ENCODE data around the gene REV1.

Gene REV1

DNA sequence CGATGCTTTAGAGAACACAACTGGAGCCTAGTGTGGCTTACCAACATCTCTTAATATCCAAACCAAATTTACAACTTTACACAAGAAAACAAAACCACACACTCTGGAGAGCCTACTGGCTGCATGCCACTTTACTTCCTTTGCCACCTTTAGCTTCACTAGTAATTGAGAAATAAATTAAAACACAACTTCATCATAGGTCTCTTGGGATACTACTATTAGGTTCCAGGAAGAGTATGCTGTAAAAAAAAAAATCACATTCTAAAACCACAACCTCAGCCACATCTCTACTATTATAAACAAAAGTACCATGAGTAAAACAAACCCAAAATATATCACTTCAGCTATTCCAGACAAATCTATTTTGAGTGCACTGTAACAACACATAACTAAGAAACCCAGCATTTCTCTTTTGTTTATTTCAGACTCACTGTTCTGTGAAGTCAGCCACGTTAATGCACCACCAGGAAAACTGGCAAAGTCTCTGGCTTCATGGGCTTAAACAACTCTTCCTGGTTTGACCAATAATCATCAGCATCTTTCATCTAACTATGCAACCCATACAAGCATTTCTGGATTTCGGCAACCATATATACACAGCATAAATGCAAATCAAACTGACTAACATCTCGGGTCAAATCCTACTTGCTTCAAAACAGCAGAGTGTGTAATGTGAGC is 59.1 kb downstream of the REV1 start:
- Histone ChIP-seq H3K79me2 (ENCODE audit: low read length) (no peaks in the 10 kb centered on the region), H3K27ac (ENCODE audit: low read length) (no peak overlapping the region), H3K9me3 (replicated peaks; ENCODE audit: insufficient read depth, low read length) (no peaks in the 10 kb centered on the region), H4K20me1 (ENCODE audit: insufficient read depth, low read length) (no peaks in the 10 kb centered on the region), H3F3A (ENCODE audit: insufficient read depth, low read length) (no peaks in the 10 kb centered on the region), H3K27me3 (replicated peaks; ENCODE audit: insufficient read depth, low read length) (no peaks in the 10 kb centered on the region), H3K4me1 (ENCODE audit: low read length) (no peaks in the 10 kb centered on the region), H3K36me3 (replicated peaks; ENCODE audit: insufficient read depth, low read length) (no peaks in the 10 kb centered on the region; the same call in 1 of the 2 replicates), H3K4me2 (ENCODE audit: low read depth, low read length) (no peak overlapping the region), H3K9me2 (replicated peaks; ENCODE audit: insufficient read depth, low read length) (no peaks in the 10 kb centered on the region), H2AFZ (ENCODE audit: low read length) (no peak overlapping the region), H3K4me3 (ENCODE audit: low read length) (no peak overlapping the region), H3K9ac (ENCODE audit: low read length) (no peak overlapping the region)
- DNase-seq: no peak
- no peak for TF ChIP-seq EZH2phosphoT487 (IDR thresholded peaks at IDR 0.05; ENCODE audit: low read length)

DNA sequence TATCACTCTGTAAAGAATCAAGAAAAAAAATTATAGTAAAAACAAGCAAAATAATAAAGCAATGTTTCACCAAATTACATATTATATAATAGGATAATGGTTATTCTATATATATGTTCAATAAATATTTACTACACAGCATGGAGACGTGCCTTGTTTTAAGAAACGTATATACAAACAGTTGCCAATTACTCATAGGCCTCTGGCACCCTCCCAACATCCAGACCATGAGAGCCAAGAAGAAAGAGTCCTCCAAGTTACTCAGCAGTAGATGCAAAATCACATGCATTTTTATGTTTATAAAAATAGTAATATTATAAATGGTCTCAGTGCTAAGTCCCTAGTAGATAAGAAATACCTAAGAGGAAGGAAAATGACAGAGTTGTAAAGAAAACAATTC is 64.8 kb downstream of the REV1 start:
- Histone ChIP-seq H3K4me3 (ENCODE audit: low read length) (no peak overlapping the region), H3K9me3 (replicated peaks; ENCODE audit: insufficient read depth, low read length) (no peaks in the 10 kb centered on the region), H3K27me3 (replicated peaks; ENCODE audit: insufficient read depth, low read length) (no peaks in the 10 kb centered on the region), H3K27ac (ENCODE audit: low read length) (no peak overlapping the region), H3K79me2 (ENCODE audit: low read length) (no peaks in the 10 kb centered on the region), H3K36me3 (replicated peaks; ENCODE audit: insufficient read depth, low read length) (no peaks in the 10 kb centered on the region; the same call in none of the 2 replicates), H2AFZ (ENCODE audit: low read length) (no peak overlapping the region), H3K4me1 (ENCODE audit: low read length) (no peaks in the 10 kb centered on the region), H3K9me2 (replicated peaks; ENCODE audit: insufficient read depth, low read length) (no peaks in the 10 kb centered on the region), H3K9ac (ENCODE audit: low read length) (no peak overlapping the region), H4K20me1 (ENCODE audit: insufficient read depth, low read length) (no peaks in the 10 kb centered on the region), H3F3A (ENCODE audit: insufficient read depth, low read length) (no peaks in the 10 kb centered on the region), H3K4me2 (ENCODE audit: low read depth, low read length) (no peak overlapping the region)
- TF ChIP-seq EZH2phosphoT487 (IDR thresholded peaks at IDR 0.05; ENCODE audit: low read length): no peak
- TF ChIP-seq, protein P1, sequence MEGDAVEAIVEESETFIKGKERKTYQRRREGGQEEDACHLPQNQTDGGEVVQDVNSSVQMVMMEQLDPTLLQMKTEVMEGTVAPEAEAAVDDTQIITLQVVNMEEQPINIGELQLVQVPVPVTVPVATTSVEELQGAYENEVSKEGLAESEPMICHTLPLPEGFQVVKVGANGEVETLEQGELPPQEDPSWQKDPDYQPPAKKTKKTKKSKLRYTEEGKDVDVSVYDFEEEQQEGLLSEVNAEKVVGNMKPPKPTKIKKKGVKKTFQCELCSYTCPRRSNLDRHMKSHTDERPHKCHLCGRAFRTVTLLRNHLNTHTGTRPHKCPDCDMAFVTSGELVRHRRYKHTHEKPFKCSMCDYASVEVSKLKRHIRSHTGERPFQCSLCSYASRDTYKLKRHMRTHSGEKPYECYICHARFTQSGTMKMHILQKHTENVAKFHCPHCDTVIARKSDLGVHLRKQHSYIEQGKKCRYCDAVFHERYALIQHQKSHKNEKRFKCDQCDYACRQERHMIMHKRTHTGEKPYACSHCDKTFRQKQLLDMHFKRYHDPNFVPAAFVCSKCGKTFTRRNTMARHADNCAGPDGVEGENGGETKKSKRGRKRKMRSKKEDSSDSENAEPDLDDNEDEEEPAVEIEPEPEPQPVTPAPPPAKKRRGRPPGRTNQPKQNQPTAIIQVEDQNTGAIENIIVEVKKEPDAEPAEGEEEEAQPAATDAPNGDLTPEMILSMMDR (IDR thresholded peaks at IDR 0.05; ENCODE audit: low read length): no peak
- no peak for TF ChIP-seq EZH2 (optimal IDR thresholded peaks at IDR 0.05; ENCODE audit: low read depth, low read length)
- DNase-seq: no peak

DNA sequence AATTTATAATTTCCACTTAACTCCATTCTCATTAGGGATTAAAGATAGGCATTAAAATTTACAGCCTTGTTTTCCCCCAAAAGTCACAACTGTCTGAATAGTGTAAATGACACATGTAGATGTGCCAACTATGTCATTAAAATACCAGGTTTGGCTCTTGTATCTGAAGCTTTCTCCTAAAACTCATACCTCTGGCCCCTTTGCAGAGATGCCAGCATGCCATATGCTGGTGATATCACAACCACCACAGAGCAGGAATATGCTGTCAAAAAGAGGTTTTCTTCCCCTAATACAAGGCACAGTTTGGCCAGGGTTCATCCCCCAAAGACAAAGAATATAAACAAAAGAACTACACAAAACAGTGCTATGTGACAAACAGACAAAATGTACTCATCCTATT is 65.4 kb downstream of the REV1 start:
- Histone ChIP-seq H3K9ac (ENCODE audit: low read length) (no peak overlapping the region), H3K4me2 (ENCODE audit: low read depth, low read length) (no peak overlapping the region), H3K4me3 (ENCODE audit: low read length) (no peak overlapping the region), H3F3A (ENCODE audit: insufficient read depth, low read length) (no peaks in the 10 kb centered on the region), H3K36me3 (replicated peaks; ENCODE audit: insufficient read depth, low read length) (no peaks in the 10 kb centered on the region; the same call in none of the 2 replicates), H3K4me1 (ENCODE audit: low read length) (no peaks in the 10 kb centered on the region), H4K20me1 (ENCODE audit: insufficient read depth, low read length) (no peaks in the 10 kb centered on the region), H3K79me2 (ENCODE audit: low read length) (no peaks in the 10 kb centered on the region), H3K9me2 (replicated peaks; ENCODE audit: insufficient read depth, low read length) (no peaks in the 10 kb centered on the region), H2AFZ (ENCODE audit: low read length) (no peak overlapping the region), H3K9me3 (replicated peaks; ENCODE audit: insufficient read depth, low read length) (no peaks in the 10 kb centered on the region), H3K27me3 (replicated peaks; ENCODE audit: insufficient read depth, low read length) (no peaks in the 10 kb centered on the region), H3K27ac (ENCODE audit: low read length) (no peak overlapping the region)
- TF ChIP-seq EZH2phosphoT487 (IDR thresholded peaks at IDR 0.05; ENCODE audit: low read length) (no peak), EZH2 (optimal IDR thresholded peaks at IDR 0.05; ENCODE audit: low read depth, low read length) (no peak)
- TF ChIP-seq, protein P1 (IDR thresholded peaks at IDR 0.05; ENCODE audit: low read length): no peak
- DNase-seq: no peak

DNA sequence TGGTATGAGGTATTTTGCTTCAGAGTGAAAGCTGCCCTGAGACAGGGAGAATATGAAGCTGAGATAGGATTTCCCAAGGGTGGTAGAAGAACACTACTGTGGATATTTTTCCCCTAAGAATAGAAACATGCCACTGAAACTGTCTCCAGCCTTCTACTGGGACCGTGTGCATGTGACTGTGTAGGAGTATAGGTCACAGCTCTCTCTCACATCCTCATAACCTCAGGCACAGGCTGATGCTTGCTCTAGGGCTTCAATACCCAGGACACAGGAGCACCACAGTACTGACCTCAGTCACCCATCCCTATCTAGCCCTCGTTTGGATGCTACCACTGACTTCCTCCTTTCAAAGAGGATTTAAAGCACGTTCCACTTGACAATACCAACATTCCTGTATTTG is 67.2 kb downstream of the REV1 start:
- no peak for DNase-seq
- no peak overlapping the region for H3K9ac ChIP-seq (ENCODE audit: low read length)
- no peaks in the 10 kb centered on the region for H3K27me3 ChIP-seq (replicated peaks; ENCODE audit: insufficient read depth, low read length)
- no peak overlapping the region for H2AFZ ChIP-seq (ENCODE audit: low read length)
- H3F3A ChIP-seq (ENCODE audit: insufficient read depth, low read length): no peaks in the 10 kb centered on the region
- no peak overlapping the region for H3K4me3 ChIP-seq (ENCODE audit: low read length)
- H3K9me3 ChIP-seq (replicated peaks; ENCODE audit: insufficient read depth, low read length): no peaks in the 10 kb centered on the region
- no peaks in the 10 kb centered on the region; the same call in none of the 2 replicates for H3K36me3 ChIP-seq (replicated peaks; ENCODE audit: insufficient read depth, low read length)
- H3K9me2 ChIP-seq (replicated peaks; ENCODE audit: insufficient read depth, low read length): no peaks in the 10 kb centered on the region
- H3K4me1 ChIP-seq (ENCODE audit: low read length): no peaks in the 10 kb centered on the region
- no peak overlapping the region for H3K4me2 ChIP-seq (ENCODE audit: low read depth, low read length)
- TF ChIP-seq EZH2phosphoT487 (IDR thresholded peaks at IDR 0.05; ENCODE audit: low read length) (no peak), EZH2 (optimal IDR thresholded peaks at IDR 0.05; ENCODE audit: low read depth, low read length) (no peak)
- TF ChIP-seq, protein P1 (IDR thresholded peaks at IDR 0.05; ENCODE audit: low read length): no peak
- no peaks in the 10 kb centered on the region for H4K20me1 ChIP-seq (ENCODE audit: insufficient read depth, low read length)
- no peak overlapping the region for H3K27ac ChIP-seq (ENCODE audit: low read length)
- H3K79me2 ChIP-seq (ENCODE audit: low read length): no peaks in the 10 kb centered on the region
